Effector memory CD4-positive, alpha-beta T cell (primary cell): ENCODE results near the gene ID2.

Experiments
- DNase-seq, 3 donors: peaks; one replicate each; pipeline ENCODE4 v3.0.0-alpha.2; 2020
- H3K27ac ChIP-seq: 2 replicates; pipeline ENCODE4 v1.7.0; 2013; ENCODE audit warnings: mild to moderate bottlenecking, low read length, moderate library complexity; ENCODE audit not compliant: insufficient read depth, poor library complexity, severe bottlenecking
- H3K27me3 ChIP-seq: replicated peaks from 2 replicates; pipeline ENCODE4 v1.7.0; 2013; ENCODE audit warnings: mild to moderate bottlenecking, low read length; ENCODE audit not compliant: insufficient read depth, control insufficient read depth, poor library complexity, severe bottlenecking
- H3K36me3 ChIP-seq: 2 replicates; pipeline ENCODE4 v1.7.0; 2013; ENCODE audit warnings: mild to moderate bottlenecking, low read length, moderate library complexity; ENCODE audit not compliant: control insufficient read depth, insufficient read depth
- H3K4me1 ChIP-seq: 2 replicates; pipeline ENCODE4 v1.7.0; 2013; ENCODE audit warnings: low read length, mild to moderate bottlenecking; ENCODE audit not compliant: control insufficient read depth, insufficient read depth, poor library complexity, severe bottlenecking
- H3K4me3 ChIP-seq: 2 replicates; pipeline ENCODE4 v1.7.0; 2013; ENCODE audit warnings: low read length, low read depth, mild to moderate bottlenecking; ENCODE audit not compliant: insufficient read depth, poor library complexity, severe bottlenecking
- H3K9me3 ChIP-seq: 2 replicates; pipeline ENCODE4 v1.7.0; 2013; ENCODE audit warnings: mild to moderate bottlenecking, low read length, moderate library complexity; ENCODE audit not compliant: control insufficient read depth

The ID2 gene

DNA sequence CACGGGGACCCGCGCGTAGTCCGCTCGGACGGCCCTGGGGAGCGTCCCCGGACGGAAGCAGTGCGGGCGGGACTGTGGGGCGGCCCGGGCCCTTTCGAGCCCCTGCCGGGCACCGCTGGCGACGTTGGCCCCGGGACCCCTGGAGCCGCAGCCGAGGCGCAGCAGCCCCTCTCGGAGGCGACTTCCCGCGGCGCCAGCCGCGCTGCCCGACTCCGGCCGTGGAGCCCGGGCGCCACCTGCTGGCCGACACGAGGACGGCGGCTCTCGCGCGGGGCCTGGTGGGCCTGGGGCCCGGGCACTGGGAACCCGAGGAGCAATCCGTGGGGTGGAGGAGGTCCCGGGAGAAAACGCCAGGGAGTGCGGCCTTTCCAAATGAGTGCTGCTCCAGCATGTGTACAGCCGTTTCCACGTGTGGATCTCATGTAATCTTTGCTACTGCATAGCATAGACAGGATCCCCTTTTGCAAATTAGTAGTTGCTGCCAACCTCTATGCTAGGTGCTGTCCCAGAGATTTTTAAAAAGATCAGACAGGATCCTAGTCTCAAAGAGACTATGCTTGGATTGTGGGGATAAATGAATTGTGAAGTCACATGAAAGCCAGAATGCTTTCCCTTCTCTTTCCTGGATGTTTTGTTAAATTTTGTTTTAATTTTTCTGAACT lies 4.0 kb downstream of the ID2 start:
- no peaks in the 10 kb centered on the region for H3K27me3 ChIP-seq
- DNase-seq, result peak; percentile 61 to 69 (median 65)
- no peaks in the 10 kb centered on the region for H3K9me3 ChIP-seq
- no peaks in the 10 kb centered on the region for H3K36me3 ChIP-seq
- H3K4me1 ChIP-seq, result peaks cover 15% of the 10 kb centered on the region
- peak overlapping the region; percentile 64 for H3K4me3 ChIP-seq
- peak overlapping the region; percentile 68 for H3K27ac ChIP-seq

DNA sequence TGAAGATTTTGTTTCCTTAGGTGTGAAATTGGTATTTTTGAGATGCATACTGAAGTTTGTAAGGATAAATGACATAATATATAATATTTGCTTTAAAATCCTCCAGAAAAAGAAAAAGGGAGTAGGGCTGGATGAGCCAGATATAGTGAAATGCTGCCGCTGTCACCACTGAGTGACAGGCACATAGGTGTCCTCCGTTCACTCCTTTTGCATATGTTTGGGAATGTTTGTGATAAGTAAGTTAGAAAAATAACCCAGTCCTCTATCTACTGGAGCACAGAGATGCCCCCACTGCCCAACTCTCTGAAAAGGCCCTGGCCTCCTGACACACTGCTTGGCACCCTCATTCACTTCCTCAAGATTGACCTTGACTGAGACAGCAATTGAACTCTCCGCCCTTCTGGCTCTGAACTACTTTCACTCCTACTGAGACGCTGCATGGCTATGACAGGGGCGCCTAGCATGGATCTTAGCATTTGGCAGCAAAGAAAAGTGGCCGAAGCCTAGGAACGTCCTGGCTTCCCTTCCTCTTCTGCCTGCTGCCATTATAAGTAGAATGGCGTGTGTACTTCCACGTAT lies 10.1 kb downstream of the ID2 start:
- H3K9me3 ChIP-seq, result no peaks in the 10 kb centered on the region
- H3K4me3 ChIP-seq, result no peak overlapping the region
- H3K27ac ChIP-seq, result no peak overlapping the region
- no peaks in the 10 kb centered on the region for H3K36me3 ChIP-seq
- H3K27me3 ChIP-seq, result no peaks in the 10 kb centered on the region
- no peaks in the 10 kb centered on the region for H3K4me1 ChIP-seq
- DNase-seq, result no peak

DNA sequence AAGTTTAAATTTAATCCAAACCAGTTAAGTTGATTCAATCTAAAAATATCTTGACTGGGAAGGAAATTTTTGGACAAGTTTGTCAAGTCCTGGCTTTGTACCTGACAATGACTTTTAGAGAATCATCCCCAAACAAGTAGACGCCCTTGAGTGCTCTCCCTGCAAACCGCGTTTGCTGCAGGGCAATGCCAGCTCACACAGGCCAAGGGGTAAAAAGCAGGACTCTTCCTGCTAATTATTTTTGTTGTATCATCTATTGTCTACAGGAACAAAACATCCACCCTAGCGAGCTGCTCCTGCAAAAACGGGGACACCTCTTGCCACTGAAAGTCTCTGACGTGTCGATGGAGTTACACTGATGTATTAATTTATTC lies 10.9 kb downstream of the ID2 start:
- Histone ChIP-seq H3K4me3 (no peak overlapping the region), H3K4me1 (no peaks in the 10 kb centered on the region), H3K9me3 (no peaks in the 10 kb centered on the region), H3K27ac (no peak overlapping the region), H3K36me3 (no peaks in the 10 kb centered on the region), H3K27me3 (no peaks in the 10 kb centered on the region)
- DNase-seq, result no peak

DNA sequence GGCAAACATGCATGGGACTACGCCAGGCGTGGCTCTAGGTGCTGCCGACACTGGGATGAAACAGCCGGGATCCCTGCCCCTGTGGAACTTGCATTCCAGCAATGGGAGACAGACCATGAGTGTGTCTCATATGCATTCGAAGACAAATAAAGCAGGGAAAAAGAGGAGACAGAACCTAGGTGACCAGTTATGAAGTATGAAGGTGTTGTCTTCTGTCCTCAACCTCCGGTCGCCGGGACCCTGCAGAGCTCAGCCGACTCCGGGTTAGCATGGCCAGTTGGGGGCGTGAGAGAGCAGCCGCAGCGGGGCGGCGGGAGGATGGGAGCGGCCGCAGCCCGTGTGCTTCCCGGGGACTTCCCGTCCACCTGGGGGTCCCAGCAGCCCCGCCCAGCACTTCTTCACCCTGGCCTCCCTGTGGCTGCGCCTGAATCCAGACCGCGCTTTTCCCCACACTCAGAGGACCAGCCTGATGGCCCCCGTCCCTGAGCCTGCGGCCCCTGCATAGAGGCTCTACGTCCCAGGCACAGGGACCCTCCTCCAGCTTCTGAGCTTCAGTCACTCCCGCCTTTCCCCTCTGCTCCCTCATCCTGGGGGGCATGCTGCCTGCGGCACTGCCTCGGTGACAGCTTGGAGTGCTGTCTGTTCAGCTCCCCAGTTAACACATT lies 11.4 kb downstream of the ID2 start:
- Histone ChIP-seq H3K4me1 (no peaks in the 10 kb centered on the region), H3K36me3 (no peaks in the 10 kb centered on the region), H3K9me3 (no peaks in the 10 kb centered on the region), H3K4me3 (no peak overlapping the region), H3K27me3 (no peaks in the 10 kb centered on the region), H3K27ac (no peak overlapping the region)
- no peak for DNase-seq

DNA sequence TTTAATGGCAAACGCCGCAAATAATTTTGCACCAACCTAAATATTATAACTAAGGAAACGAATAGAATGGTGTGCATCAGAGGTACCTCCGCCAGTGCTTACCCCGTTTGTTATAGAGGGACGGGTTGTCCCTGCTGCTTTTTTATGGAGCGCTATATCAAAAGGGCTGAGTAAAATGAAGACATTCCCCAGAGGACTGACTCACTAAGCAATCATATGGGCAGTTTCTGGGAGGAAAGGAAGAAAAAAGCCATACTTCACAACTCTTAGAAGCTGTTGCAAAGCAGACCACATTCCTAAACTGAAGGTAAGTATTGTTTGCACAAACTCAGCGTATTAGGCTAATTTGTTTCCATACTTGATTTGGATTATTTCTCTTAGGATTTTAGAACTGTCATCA lies 12.9 kb downstream of the ID2 start:
- Histone ChIP-seq H3K9me3 (no peaks in the 10 kb centered on the region), H3K4me3 (no peak overlapping the region), H3K4me1 (no peaks in the 10 kb centered on the region), H3K36me3 (no peaks in the 10 kb centered on the region), H3K27ac (no peak overlapping the region), H3K27me3 (no peaks in the 10 kb centered on the region)
- no peak for DNase-seq

DNA sequence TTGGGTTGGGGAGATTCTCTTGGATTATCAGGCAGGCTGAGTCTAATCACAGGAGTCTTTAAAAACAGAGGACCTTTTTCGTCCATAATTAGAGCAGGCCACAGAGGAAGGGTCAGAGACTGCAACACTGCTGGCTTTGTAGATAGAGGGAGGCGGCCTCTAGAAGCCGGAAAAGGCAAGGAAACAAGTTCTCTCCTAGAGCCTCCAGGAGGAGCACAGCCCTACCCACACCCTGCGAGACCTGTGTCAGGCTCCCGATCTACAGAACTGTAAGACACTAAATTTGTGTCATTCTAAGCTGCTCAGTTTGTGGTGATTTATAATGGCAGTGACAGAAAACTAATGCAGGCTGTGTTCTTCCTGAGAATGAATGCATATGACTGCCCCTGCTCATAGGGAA lies 15.3 kb downstream of the ID2 start:
- H3K36me3 ChIP-seq, result no peaks in the 10 kb centered on the region
- H3K9me3 ChIP-seq, result no peaks in the 10 kb centered on the region
- no peak overlapping the region for H3K4me3 ChIP-seq
- H3K27ac ChIP-seq, result no peak overlapping the region
- H3K4me1 ChIP-seq, result no peaks in the 10 kb centered on the region
- H3K27me3 ChIP-seq, result no peaks in the 10 kb centered on the region
- DNase-seq, result no peak

DNA sequence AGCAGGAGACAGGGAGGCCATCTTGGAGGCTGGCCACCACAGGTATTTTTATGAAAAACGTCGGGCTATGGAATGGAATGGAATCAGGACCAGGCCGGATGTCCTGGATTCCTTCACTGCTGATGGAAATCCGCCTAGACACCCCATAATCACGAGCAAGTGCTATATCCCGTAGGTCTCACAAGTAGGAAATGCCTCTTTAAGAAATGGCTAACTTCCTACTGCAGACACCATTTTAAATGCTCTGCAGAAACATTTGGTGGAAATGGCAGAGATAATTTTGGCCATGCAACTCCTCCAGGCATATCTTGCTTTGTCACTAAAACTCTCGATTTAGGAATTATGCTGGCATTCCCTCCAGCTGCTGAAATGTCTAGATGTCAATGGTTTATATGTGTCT lies 18.0 kb downstream of the ID2 start:
- Histone ChIP-seq H3K36me3 (no peaks in the 10 kb centered on the region), H3K4me3 (no peak overlapping the region), H3K4me1 (no peaks in the 10 kb centered on the region), H3K9me3 (no peaks in the 10 kb centered on the region), H3K27ac (no peak overlapping the region), H3K27me3 (no peaks in the 10 kb centered on the region)
- no peak for DNase-seq

DNA sequence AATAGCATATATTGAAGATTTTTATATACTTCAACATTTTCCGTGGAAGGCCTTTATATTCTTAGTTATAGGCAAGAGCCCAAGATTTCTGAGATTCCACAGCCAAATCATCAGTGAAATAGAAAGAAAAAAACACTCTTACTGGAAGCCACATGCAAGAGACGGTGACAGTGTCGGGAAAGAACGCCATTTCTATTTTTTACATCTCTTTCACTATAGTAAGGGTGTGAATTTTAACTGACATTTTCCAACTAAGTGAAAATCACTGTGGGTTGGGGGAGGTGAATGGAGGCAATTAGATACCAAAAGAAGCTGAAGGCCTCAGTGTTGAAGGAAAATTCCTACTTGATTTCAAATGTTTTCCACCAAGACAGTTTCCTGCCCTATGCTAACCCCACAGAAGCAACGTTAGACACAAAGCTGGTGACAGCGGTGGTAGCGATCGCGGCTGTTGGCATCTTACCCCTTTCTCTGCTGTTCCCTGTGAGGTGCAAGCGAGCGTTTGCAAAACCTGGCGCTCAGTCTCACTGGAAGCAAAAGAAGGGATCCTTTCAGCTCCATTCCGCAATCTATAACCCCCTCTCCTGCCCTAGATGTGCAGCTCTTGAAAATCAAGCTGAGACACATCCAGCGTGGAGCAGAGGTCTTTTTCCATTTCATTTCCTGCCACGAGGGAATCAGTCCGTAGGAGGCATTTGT lies 20.0 kb downstream of the ID2 start:
- H3K9me3 ChIP-seq, result no peaks in the 10 kb centered on the region
- H3K27me3 ChIP-seq, result no peaks in the 10 kb centered on the region
- no peak overlapping the region for H3K27ac ChIP-seq
- no peaks in the 10 kb centered on the region for H3K4me1 ChIP-seq
- DNase-seq, result no peak
- no peak overlapping the region for H3K4me3 ChIP-seq
- no peaks in the 10 kb centered on the region for H3K36me3 ChIP-seq

DNA sequence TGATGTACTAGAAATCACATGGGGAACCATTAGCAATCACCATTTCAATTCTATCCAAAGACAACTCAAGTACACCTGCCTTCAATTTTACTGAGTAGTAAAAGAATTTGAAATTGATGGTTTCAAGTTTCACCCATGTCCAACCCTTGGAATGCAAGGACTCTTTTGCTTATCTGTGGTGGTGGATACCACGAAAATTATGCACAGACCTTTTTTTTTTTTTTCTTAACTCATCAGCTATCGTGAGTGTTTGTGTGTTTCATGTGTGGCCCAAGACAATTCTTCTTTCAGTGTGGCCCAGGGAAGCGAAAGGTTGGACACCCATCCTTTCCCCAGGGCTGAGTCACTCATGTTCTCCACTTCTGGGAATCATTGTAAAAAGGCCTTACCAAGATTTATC lies 23.1 kb downstream of the ID2 start:
- DNase-seq, result no peak
- Histone ChIP-seq H3K27me3 (no peaks in the 10 kb centered on the region), H3K4me3 (no peak overlapping the region)

DNA sequence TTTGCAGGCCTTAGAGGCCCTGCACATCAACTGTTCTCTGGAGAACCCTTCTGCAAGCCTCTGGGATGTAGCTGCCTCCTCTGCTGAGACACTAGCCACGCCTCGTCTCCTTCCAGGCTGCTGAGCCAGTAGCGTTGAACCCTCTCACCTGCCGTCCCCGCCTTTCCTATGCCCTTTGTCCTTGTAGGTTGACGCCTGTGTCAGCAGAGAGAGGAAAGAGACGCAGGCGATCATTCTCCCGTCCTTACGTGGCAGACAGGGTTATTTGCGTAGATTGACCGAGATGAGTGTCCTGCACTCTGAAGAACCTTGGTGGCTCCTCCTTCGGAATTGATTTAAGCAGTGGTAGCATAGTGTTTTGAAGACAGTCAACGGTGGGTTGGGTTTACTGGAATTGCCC lies 27.8 kb downstream of the ID2 start:
- no peaks in the 10 kb centered on the region for H3K4me1 ChIP-seq
- H3K27me3 ChIP-seq, result no peaks in the 10 kb centered on the region
- H3K9me3 ChIP-seq, result no peaks in the 10 kb centered on the region
- H3K36me3 ChIP-seq, result no peaks in the 10 kb centered on the region
- H3K27ac ChIP-seq, result no peak overlapping the region
- H3K4me3 ChIP-seq, result no peak overlapping the region
- no peak for DNase-seq

More for the DNA sequence above, 23.1 kb downstream of the ID2 start:
- H3K4me1 ChIP-seq, result no peaks in the 10 kb centered on the region
- no peaks in the 10 kb centered on the region for H3K36me3 ChIP-seq
- no peaks in the 10 kb centered on the region for H3K9me3 ChIP-seq
- H3K27ac ChIP-seq, result no peak overlapping the region
